LHCN-M2 (cell line): ENCODE measurements around the gene KRTAP10-10. TPM values are rescaled to one million over a fixed set of nuclear protein-coding genes. Genes with fewer than 3 reads are reported as not detected.
"Not testable (repeated sequence)": the region's sequence is repeated elsewhere in the genome, so short reads cannot be mapped to it uniquely, and the experiment has no call there.

ENCODE experiments used
- DNase-seq: peaks from one replicate; pipeline ENCODE4 v3.0.0-alpha.2; 2012; ENCODE audit warnings: low read depth
- polyA plus RNA-seq: library from polyadenylated mRNA; unstranded; fragments of >200 nt; gene quantifications from one replicate; pipeline ENCODE4 v1.2.1, GENCODE V29; 2012; ENCODE audit warnings: missing spikeins
- total RNA-seq: library from RNA; depleted of rRNA; stranded (reverse); fragments of >200 nt; gene quantifications from 2 replicates; pipeline ENCODE4 v1.2.3, GENCODE V29; 2014; rRNA removed

Gene KRTAP10-10, protein sequence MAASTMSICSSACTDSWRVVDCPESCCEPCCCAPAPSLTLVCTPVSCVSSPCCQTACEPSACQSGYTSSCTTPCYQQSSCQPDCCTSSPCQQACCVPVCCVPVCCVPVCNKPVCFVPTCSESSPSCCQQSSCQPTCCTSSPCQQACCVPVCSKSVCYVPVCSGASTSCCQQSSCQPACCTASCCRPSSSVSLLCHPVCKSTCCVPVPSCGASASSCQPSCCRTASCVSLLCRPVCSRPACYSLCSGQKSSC
- total RNA-seq, result not detected in 2 replicates
- polyA plus RNA-seq, result not detected

DNA sequence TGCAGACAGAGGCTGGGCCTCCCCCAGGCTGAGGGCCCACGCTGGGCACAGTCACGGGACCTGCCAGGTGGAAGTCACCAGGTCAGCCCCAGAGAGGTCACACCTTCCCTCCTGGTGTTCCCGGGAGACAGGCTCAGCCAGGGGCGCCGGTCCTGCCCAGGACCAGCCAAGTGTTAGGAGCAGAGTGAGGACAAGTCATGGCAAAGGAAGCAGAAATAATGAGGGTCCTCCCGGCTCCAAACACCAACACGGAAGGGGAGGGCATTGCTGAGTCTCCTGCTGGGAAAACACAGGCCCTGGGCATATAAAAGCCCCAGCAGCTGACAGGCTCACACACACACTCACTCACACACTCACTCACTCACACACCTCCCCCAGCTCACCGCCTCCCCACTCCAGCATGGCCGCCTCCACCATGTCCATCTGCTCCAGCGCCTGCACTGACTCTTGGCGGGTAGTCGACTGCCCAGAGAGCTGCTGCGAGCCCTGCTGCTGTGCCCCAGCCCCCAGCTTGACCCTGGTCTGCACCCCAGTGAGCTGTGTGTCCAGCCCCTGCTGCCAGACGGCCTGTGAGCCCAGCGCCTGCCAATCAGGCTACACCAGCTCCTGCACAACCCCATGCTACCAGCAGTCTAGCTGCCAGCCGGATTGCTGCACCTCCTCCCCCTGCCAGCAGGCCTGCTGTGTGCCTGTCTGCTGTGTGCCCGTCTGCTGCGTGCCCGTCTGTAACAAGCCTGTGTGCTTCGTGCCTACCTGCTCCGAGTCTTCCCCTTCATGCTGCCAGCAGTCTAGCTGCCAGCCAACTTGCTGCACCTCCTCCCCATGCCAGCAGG, at the start of gene KRTAP10-10:
TSS of gene KRTAP10-10 (plus strand) at position 339 of the 833 bp plus-strand sequence. CDS start at position 401, 62 bp downstream.
- peak; percentile 5 for DNase-seq

DNA sequence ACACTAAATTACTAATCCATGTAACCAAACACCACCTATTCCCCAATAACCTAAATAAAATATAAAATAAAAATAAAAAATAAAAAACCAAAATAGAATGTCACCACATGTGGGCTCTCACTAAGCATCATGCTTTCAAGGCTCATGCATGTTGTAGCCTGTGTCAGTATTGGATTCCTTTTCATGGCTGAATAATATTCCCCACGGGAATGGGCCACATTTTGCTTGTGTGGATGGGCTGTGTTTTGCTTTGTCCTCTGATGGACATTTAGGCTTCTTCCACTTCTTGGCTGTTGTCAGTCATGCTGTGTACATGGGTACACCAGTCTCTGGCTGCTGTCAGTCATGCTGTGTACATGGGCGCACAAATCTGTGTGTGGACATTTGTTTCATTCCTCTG, 48.1 kb upstream of the KRTAP10-10 start:
- DNase-seq, result no peak

DNA sequence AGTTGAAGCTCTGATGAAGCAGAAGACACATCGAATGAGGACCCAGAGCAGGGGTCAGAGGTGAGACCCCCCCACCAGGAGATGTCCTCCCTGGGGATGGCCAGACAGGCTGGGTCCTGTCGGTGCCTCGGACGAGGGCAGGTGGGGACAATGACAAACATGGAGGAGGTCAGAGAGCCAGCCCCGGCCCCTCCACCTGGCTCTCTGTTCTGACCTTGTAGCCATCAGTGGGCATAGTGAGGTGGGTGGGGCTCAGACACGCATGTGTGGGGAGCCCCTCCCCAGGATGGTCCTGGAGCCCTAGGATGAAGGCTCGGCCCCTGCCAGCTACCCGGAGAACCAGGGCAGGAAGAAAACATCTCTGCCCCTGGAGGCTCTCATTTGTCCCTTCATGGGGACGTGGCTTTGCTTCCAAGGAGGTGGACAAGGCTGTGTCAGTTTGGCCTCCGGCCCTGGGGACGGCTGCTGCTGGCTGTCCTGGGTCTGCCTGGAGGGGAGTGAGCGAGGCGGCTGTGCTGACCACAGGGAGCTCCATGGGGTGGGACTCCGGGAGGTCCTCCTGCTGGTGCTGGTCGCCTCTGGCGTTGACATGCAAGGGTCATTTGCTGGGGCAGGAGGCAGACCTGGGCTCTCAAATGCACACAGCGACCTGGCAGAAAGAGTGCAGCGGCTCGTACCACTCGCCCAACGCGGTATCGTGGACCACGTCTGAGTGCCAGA, 47.4 kb upstream of the KRTAP10-10 start:
- DNase-seq, result no peak

DNA sequence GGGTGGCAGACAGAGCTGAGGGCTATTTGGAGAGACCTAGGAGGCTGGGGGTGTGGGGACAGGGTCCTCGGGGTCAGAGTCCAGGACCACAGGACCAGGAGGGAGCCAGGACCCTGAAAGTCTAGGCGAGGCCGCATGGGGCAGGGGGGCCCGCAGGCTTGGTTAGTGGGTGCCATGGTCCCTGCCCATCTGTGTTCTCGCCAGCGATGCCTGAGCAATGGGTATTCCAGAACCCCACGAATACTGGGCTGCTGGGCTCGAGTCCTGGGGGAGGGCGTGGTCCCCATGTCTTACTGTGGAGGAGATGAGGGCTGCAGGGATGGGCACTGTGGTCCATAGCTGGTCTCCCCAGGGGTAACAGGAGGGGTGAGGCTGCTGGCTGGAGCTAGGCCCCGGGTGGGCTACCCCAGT, 46.8 kb upstream of the KRTAP10-10 start:
- DNase-seq, result no peak

DNA sequence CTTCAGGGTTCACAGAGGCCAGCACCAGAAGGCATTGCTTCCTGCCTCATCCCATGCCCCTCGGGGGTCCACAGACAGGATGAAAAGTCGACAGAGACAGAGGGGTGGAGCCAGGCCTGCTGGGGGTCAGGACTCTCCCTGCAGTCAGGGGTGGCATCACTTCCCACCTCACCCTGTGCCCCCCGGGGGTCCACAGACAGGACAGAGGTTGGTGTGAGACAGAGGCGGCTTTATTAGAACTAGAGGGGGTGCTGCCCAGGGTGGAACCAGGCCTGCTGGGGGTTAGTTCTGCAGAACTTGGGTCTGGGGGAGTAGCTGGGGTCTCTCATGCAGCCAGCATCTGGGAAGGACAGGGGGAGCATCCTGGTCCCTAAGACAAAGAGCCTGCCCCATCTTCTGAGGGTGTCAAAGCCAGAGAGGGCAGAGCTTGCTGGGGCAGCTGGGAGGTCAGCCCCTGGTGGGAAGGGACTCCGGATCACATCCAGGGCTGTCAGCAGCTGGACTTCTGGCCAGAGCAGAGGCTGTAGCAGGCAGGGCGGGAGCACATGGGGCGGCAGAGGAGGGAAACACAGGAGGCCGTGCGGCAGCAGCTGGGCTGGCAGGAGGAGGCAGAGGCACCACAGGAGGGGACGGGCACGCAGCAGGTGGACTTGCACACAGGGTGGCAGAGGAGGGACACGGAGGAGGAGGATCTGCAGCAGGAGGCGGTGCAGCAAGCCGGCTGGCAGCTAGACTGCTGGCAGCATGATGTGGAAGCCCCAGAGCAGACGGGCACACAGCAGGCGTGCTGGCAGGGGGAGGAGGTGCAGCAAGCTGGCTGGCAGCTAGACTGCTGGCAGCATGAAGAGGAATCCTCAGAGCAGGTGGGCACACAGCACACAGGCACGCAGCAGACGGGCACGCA, 46.0 kb upstream of the KRTAP10-10 start:
- DNase-seq, result peak; percentile 9

DNA sequence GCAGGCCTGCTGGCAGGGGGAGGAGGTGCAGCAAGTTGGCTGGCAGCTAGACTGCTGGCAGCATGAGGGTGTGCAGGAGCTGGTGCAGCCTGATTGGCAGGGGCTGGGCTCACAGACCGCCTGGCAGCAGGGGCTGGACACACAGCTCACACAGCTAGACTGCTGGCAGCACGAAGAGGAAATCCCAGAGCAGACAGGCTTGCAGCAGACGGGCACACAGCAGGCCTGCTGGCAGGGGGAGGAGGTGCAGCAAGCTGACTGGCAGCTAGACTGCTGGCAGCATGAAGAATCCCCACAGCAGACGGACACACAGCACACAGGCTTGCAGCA, 45.4 kb upstream of the KRTAP10-10 start:
- DNase-seq, result not testable (repeated sequence)

DNA sequence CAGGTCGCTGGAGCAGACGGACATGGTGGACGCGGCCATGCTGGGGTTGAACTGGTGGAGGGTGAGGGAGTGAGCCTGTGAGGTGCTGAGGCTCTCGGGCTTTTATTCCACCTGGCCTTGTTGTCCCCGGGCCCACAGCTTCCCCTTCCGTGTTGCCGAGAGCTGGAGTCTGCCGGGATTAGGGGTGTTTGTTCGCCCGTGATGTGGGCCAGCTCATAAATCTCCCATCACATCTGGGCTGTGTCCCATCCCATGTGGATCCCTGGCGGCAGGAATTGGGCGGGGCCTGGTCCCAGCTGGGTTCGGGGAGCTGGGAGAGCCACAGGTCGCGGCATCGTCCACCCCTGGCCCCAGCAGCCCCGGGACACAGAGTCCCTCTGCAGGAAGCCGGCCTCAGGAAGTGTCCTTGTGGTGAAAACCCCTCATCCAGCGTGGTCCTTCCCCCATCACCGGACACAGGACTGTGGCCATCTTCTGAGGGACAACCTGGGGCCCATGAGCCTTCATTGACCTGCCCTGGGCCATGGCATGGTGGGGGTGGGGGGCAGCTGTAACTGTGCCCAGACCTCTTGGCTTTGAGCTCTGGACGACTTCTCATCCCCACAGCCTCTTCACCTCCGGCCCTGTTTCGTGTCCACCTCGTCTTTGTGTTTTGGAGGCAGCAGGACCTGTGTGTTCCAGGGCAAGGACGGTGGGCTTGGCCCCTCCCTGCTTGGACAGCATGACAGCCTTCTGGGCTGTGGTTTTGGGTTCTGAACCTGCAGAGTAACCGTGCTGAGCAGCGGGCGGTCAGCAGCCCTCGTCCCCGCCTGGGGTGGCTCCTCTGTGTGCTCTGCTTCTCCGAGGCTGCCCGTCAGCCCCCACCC, 44.5 kb upstream of the KRTAP10-10 start, which contains the start of gene KRTAP10-6:
TSS of gene KRTAP10-6 (minus strand) at position 60 of the 866 bp plus-strand sequence. CDS start at position 39, 21 bp downstream.
- DNase-seq, result no peak

DNA sequence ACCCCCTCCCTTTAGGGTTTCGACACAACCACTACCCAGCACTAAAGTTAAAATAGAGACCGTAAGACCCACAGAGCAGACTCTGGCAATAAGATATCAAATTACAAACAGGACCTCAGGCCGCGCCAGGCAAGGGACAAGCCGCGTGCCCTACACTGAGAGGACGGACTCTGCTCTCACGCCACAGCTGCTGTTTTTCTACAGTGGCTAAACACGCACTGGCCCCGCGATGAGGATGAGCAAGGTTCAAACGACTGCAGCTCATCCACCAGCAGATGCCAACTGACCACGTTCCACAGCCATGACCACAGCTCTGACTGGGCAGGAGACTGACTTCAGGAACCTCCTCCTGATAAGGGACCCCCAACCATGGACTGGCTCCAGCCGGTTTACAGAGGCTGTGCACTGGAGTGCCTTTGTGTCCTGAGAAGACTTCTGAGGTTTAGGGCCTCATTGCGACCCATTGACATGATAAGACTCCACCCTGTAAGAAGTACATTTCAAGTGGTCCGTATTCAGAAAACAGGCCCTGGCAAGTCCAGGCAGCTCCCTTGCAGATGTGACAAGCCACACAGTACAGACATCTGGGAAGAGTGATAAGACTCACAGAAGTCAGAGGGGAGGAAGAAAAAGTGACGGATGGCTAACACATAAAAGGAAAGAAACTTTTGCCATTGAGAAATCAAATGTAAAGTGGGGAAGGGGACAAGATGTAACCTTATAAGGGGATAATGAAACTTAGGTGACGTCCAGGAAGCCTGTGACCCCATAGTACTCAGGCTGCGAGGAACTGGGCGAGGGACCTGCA, 43.4 kb upstream of the KRTAP10-10 start:
- DNase-seq, result peak; percentile 42

DNA sequence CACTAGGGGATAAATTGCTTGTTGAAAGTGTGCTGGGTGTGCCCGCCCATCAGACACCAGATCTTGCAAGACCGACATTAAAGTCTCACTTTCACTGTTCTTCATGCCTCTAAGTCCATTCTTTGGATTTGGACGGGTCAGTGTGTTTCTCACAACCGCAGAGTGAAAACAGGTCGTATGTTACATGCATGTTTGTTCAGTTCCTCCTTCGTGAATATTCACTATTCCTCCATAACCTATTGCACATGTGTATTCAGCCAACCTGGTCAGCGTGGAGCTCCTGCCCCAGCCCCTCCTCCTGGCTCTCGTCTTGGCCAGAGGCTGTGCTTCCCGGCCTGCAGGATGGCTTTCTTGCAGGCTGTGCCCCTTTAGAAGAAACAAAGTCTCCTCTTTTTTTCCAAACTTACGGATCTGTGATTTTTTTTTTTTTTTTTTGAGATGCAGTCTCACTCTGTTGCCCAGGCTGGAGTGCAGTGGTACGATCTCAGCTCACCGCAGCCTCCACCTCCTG, 42.7 kb upstream of the KRTAP10-10 start:
- no peak for DNase-seq

DNA sequence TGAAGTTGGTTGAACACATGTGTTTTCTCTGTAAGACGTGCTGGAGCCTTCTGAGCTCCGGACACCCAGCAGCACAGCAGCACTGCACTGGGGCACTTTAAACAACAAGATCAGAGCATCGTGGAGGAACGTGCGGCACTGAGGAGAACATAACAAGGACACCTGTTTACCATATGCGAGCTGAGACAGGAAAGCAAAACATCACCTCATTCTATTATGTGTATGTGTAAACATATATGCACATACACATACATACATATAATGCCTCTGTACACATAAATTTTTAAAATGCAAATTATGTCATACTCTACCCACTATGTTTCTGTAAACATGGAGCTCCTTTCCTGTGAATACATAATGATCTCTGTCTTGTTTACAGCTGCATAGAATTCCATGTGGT, 41.6 kb upstream of the KRTAP10-10 start:
- no peak for DNase-seq

DNA sequence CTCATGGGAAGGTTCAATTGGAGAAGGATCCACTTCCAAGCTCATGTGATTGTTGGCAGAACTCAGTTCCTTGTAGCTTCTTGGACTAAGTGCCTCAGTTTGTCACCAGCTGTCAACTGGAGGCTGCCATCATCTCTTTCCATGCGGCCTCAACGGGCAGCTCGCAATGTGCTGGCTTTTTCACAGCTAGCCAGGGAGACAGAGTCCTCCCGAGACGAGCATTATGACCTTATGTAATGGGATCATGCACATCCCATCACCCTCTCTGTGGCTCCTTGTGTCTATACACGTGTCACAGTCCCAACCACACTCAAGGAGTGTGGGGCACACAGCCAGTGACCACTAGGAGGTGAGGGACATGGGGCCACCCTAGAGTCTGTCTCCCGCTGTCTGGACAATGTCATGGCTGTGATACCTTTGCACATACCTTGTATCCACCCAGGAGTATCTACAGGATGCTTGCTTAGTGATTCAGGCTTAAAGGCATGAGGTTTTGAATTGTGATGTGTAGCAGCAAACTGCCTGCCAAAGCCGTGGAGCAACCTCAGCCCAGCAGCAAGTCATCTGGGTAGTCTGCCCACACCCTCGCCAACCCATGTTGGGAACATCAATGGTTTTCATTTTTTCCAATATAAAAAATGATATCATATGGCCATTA, 41.0 kb upstream of the KRTAP10-10 start:
- no peak for DNase-seq

DNA sequence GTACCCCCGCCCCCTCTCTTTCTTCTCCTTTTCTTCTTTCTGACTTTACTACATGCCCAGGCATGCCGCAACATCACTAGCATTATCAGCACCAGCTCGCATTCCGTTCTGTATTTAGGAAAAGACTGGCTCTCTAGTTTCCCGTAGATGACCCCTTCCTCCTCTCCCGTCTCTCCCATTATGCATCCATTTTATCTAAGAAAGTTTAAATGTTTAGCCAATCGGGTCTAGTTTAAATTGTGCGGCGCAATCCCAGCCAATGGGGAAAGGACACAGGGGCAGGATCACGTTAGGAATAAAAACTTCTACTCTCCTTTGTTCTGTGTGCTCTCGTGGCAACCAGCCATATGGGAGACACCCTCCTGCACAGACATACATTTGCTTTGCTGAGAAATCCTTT, 39.1 kb upstream of the KRTAP10-10 start:
- no peak for DNase-seq

DNA sequence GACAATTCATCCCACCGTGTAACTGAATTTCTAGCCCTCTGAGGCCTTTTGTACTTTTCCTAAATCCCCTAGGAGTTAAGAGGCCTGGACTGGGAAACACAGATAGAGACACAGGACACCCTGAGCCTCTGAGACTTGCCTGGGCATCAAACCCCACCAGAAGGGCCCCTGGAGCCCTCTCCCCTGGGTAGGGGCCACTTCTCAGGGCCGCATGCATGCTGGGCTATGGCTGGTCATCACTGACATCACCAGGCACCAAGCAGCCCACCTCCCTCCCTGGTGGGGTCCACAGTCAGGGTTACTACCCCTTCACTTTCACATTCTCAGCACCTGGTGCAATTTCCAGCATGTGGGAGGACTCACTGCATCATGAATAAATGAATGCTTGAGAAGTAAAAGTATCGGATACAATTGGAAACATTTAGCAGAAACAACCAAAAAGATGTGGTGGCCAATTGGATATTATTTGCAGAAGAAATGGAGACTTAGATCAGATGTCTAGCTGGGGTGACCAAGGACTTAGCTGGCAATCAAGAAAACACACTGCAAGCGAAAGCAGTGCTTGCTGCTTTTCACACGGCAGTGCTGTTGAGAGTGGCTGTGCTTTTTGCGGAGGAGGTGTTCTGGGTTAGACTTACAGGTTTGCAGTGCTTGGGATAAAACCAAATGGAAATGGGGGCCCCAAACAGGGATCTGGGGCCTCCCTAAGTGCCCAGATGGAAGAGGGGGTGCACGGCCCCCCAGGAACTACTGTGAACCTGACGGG, 37.7 kb upstream of the KRTAP10-10 start:
- DNase-seq, result no peak

DNA sequence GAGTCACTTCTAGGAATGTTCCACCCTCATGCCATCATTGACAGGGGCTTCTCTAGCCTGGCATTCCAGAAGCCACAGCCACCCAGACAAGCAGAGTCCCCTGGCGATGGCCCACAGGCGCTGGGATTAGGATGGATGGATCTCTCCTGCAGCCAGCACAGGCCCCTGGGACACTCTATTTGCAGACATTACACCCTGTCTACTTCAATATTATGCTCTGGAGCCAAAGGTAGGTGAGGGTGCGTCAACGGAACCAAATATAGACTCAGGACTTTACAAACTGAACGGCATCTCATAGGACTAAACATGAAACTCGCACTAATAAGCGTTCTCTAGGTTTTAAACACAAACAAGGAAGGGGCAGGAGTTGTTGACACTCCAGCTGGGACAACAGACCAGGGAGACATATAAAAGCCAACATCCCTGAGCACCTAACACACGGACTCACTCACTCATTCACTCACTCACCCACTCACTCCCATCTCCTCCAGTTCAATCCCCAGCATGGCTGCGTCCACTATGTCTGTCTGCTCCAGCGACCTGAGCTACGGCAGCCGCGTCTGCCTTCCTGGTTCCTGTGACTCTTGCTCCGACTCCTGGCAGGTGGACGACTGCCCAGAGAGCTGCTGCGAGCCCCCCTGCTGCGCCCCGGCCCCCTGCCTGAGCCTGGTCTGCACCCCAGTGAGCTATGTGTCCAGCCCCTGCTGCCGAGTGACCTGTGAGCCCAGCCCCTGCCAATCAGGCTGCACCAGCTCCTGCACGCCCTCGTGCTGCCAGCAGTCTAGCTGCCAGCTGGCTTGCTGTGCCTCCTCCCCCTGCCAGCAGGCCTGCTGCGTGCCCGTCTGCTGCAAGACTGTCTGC, 36.8 kb upstream of the KRTAP10-10 start, which contains the start of gene KRTAP10-7:
TSS of gene KRTAP10-7 (plus strand) at position 480 of the 861 bp plus-strand sequence. CDS start at position 505, 25 bp downstream.
- DNase-seq, result not testable (repeated sequence)

DNA sequence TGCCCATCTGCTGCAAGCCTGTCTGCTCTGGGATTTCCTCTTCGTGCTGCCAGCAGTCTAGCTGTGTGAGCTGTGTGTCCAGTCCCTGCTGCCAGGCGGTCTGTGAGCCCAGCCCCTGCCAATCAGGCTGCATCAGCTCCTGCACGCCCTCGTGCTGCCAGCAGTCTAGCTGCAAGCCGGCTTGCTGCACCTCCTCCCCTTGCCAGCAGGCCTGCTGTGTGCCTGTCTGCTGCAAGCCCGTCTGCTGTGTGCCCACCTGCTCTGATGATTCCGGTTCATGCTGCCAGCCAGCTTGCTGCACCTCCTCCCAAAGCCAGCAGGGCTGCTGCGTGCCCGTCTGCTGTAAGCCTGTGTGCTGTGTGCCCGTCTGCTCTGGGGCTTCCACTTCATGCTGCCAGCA, 36.1 kb upstream of the KRTAP10-10 start:
- DNase-seq, result peak; percentile 29
